ENCODE data around the gene HOXA3.

HOXA3 gene

DNA sequence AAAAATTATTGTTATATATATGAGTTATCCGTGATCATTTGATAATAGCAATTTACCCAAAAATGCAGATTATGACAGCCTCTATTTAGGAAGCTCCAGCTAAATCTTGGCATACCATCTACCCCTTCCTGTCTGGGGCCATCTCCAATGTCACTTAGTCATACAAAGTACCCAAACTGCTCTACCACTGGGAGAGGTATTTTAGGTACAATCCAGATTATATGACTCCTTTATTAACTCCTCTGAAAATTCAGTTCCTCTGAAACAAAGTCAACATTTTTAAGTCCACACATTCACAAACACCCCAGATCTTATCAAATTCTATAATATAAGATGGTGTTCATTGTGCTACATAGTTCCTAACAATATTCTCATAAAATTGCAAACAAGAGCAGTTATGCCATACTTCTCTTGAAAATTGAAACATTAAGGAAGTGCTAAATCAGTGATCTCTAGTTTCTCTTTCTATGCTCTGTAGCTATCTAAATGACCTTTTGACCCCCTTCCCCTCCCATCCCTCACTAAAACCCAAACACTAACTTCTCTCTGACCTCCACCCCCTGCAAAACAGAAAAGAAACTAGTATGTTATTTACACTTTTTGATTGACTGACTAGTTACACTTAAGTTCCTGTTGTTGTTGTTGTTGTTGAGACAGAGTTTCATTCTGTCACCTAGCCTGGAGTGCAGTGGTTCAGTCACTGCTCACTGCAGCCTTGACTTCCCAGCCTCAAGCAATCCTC, 73.0 kb downstream of the HOXA3 start:
- DNase-seq: no peak

DNA sequence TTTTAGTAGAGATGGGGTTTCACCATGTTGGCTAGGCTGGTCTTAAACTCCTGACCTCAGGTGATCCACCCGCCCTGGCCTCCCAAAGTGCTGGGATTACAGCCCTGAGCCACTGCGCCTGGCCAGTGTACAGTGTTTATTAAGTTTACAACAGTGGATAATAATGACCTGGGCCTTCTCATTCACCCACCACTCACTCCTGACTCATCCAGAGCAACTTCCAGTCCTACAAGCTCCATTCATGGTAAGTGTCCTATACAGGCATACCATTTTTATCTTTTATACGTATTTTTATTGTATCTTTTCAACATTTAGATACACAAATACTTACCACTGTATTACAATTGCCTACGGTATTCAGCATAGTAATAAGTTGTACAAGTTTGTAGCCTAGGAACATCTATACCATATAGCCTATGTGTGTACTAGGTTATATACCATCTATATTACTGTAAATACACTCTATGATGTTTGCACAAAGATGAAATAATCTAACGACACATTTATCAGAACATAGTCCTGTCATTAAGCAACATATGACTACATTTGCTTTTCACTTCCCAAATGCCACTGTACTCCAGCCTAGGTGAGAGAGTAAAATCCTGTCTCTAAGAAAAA, 73.7 kb downstream of the HOXA3 start:
- no peak for DNase-seq

DNA sequence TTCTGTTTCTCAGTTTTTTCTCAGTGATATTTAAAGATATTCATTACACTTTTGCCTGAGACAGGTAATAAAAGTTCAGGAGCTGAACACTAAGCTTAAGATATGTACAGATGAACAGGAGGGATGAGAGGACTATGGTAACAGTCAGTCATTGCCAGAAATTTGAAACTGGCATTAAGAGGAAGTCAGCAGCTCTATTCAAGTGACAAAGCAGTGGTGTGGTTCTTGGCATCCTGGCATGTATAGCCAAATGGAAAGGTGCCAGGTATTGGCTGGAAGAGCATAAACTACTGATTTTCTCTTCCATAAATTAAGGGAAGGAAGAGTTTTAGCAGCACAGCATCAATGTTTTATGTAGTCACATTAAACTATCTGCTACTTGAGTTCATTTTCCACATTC, 79.3 kb downstream of the HOXA3 start:
- DNase-seq: no peak

DNA sequence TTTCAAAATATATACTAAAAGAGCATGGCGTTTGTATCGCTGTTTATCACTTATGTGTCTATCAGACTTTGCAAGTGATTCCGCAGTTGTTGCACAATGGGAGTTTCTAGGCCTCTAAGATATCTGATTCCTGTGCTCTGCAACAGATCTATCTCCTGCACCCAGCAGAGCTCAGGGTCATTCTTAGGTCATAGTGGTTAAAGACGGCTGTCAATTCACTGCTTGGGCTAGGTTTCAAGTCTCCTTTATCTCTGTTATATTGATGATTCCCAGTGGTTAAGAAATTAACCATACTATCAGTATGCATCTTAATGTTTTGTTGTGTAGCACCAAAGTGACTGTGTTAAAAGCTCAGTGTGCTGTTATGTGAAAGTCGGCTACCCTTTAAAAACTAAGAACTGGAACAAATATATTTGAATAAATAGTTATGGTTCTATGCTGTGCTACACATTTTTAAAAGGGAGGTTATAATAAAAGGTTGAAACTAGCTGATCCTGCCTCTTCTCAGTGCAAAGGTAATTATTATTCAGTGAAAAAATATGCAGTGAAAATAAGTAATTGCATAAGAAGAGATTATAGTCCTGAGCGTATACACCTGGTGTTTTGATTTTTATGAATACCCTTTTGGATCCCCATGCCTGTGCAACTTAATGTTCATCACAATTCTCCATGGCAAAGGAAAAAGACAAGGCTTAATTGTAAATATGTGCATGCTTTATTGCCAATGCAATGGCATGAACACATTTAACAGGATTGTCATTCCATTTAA, 80.6 kb downstream of the HOXA3 start:
- DNase-seq: no peak

DNA sequence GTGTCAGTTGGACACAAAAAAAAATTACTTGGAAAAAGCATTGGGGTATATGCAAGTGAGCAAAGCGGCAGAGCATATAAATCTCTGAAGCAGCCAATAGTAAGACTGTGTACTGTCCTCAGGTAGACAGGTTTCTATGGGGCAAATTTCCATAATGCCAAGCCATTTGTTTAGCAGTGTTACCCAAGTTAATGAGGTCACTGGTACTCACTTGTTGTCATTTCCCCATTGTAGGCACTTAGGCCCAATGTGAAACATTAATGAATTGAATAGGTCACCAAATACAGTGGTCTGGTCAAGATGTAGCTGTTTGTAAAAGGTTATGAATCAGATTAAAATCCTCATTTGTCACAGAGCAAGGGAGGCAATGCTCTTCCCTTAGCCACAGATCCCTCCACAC, 84.1 kb downstream of the HOXA3 start:
- no peak for DNase-seq

DNA sequence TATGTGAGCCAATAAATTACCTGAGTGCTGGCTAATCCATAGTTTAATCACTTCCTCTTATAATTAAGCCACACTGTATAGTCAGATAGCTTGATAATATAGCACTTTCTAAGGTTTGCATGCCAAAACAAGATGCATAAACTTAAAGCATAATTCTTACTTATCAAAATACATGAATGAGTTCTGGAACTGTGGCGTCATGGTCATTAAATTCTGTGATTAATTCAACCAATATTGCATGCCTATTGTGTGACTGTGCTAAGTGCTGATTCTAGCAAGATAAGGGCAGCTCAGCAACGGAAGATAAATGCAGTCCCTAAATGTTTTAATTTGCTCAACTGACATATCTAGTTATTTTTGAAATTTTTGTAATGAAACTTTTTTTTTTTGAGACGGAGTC, 86.2 kb downstream of the HOXA3 start:
- no peak for DNase-seq

DNA sequence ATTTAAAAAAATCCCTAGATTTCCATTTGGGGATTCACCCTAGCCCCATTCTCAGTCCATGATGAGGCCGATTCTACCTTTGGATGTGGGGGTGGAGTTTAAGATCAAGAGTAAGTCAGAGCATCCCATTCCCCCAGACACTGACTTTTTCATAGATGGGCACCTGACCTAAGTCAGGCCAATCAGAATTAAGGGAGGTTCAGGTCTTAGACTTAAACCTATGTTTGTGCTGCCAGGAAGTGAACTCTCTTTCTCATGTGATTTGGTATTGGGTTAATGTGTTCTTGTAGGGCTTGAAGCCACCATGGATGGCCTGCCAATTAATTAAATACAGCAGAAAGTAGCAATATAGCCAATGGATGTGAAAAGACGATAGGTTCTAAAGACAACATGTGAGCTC, 86.7 kb downstream of the HOXA3 start:
- no peak for DNase-seq

DNA sequence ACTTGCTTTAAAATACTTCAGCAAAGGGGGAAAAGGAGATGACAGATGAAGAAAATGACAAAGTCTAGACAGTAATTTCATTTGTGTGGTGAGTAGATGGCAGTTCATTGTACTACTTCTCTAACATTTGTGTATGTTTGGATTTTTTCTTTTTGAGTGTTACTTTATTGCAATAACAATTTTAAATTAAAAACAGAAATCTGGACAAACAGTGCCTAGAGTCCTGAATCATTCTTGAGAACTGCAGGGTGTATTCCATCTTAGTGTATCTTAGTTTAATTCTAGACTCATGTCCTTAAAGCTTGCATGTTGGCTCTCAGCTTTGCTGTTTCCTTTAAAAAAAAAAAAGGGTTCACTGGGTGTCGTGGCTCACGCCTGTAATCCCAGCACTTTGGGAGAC, 87.7 kb downstream of the HOXA3 start:
- DNase-seq: no peak

DNA sequence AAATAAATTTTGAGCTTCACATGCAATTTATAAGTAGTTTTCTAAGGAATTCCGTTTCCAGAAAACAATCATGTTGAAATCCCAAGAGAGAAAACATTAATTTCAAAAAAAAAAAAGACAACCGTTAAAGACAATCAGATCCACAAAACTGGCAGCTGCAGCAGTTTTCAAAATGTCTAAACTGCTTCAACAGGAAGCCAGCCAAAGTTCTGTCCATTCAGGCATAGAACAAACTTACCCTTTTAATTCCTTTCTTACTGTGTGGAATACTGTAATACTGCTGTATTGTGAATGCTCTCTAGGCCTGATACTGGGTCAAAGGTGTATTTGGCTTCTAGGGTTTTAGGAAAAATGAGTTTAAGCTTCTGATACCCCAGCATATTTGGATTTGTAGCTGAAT, 88.2 kb downstream of the HOXA3 start:
- DNase-seq: no peak

DNA sequence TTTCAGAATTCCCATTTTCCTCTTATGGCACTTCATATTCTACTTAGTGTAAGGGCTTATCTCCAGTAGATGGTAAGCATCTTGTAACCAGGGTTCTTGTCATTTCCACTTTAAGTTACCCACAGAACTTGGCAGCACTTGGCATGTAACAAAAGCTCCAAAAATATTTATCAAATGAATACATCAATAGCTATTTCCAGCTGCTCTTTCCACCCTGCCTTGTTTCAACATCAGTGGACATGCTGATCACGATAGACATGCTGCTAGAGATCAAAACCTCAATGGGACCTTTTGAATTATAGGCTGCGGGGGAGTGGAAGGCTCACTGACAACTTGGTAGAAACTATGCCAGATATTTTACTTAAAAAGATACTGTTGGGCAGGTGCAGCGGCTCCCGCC, 89.4 kb downstream of the HOXA3 start:
- DNase-seq: no peak

All from CD4-positive, alpha-beta T cell treated with Interleukin-21 for 1 hour (primary cell).